HCEC 1CT (cell line): ENCODE measurements around the gene NCAPD3.
"Not testable (repeated sequence)": the region's sequence is repeated elsewhere in the genome, so short reads cannot be mapped to it uniquely, and the experiment has no call there.

Experiments
- DNase-seq: peaks from one replicate; pipeline ENCODE4 v3.0.0-alpha.2; 2017

Gene NCAPD3

DNA sequence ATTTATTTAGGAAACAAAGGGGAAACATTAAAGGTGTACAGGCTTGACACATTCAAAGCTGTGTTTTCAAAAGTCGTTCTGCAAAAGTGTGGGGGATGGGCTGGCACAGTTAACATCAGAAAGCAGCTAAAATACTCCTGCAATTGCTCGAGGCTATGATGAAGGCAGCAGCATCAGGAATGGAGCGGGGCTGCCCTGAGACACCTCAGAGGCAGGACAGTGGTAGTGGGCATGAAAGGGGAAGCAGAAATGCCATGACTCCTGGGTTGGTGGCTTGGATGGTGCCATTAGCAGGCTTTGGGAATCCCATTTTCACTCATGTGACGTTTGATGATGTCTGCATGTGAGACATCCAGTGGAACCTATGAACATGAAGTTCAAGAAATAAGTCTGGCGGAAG is 646 bp downstream of the NCAPD3 start:
- no peak for DNase-seq

DNA sequence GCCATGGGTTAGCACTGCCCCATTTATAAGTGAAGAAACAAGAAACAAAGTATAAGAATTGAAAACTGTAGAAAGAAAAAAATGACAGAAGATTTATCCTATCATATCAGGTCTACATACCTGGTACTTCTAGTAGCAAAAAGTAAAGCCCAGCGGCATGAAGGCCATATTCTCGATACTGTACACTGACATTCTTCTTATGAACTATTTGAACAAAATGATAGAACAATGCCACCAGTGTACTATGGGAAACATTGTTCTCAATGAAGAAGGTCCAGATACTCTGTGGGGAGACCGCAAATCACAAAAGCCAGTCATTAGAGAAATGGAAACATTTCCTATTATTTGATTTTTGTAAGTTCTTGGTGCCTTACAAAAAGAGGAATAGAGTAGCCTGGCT is 7.0 kb downstream of the NCAPD3 start:
- no peak for DNase-seq

DNA sequence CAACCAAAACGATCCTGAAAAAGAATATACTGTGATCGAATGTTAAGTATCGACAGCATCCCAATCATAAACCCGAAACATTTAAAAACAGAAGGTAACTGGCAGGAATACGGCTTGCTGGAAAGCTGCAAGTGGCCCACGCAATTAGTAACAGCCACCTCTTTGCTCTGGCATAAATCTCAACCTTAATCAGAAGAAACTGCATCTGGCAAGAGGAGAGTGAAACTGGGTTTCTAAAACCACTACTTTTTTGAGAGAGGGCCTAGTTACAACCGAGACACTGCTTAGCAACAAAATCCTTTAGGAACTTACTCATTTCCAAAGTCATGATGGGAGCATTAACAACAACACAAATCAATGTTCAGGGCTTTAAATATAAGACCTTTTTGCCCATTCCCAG is 7.9 kb downstream of the NCAPD3 start:
- no peak for DNase-seq

DNA sequence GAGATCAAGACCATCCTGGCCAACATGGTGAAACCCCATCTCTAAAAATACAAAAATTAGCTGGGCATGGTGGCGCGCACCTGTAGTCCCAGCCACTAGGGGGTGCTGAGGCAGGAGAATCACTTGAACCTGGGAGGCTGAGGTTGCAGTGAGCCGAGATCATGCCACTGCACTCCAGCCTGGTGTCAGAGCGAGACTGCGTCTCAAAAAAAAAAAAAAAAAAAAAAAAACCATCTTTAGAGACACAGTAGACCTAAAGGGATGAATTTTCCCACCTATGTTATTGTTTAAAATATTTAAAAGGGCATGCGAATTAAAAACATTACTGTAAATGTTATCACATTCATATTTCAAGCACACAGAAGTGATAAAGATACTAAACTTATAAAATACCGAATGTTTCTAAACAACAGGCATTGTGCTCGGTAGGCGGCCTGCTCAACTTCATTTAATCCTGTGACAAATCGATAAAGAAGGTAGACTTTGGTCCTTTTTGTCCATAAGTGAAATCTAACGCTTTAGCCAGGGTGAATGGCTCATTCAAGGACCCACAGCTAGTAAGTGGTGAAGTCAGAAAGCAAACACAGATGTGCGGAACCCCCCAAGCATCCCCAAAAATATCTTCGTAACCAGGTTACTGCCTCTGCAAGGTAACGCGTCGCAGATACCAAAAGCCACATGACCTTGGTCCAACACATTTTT is 16.1 kb downstream of the NCAPD3 start:
- DNase-seq, result no peak

DNA sequence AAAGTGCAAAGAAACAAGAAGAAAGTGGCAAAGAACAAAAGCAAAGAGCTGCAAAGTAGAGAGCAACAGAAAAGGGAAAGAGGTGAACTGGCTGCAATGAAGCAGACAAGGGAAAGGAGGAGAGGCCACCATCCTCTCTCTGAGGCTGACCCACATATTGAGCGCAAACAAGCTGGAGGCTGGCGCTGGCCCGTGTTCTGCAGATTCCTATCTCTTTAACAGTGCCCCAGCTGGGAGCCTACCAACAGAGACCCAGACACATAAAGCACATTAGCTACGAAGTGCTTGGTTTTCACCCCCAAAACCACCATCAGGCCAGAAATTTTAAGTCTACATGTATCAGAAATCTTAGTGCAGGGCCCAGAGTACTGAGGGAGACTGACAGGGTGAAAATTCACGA is 17.6 kb downstream of the NCAPD3 start:
- DNase-seq, result no peak

DNA sequence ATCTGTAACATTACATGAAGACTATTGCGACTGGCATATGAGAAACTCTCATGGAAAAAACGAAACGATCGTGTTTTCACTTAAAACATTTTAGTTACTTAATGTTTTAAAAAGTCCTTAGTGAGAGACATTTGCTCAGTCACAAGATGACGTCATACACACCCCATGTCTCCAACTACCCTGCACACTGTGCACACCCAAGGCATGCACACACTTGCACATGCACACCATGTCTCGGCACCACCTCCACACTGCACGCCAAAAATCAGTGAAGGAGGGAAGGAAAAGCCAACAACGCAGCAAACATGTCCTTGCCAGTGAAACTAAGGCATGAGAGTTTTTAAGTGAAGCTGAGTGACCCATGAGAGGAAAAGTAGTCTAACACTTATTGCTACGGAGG is 18.0 kb downstream of the NCAPD3 start:
- no peak for DNase-seq

DNA sequence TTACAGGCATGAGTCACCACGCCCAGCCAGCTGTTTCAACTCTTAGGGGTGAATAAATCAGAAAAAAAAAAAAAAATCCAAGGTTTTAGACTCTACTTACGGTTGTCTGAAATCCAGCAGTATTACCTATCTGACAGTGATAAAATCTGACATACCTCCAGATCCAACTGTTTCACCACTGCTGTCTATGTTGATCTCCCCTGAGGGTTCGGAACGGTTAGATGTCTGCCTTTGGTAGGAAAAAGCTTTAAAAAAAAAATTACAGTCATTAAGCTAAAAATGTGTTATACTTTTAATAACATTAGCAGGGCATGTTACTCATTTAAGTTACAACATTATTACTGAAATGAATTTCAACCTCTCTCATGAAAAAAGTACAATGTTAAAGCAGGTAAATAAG is 21.1 kb downstream of the NCAPD3 start:
- no peak for DNase-seq

DNA sequence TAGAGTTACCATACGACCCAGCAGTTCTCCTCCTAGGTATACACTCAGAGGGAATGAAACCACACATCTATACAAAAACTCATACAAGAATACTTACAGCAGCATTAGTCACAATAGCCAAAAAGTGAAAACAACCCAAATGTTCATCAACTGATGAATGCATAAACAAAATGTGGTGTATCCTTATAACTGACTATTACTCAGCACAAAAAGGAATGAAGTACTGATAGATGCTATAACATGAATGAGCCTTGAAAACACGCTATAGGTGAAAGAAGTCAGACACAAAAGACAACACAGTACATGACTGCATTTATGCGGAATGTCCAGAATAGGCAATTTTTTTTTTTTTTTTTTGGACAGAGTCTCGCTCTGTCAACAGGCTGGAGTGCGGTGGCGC is 23.1 kb downstream of the NCAPD3 start:
- peak; percentile 29 for DNase-seq

DNA sequence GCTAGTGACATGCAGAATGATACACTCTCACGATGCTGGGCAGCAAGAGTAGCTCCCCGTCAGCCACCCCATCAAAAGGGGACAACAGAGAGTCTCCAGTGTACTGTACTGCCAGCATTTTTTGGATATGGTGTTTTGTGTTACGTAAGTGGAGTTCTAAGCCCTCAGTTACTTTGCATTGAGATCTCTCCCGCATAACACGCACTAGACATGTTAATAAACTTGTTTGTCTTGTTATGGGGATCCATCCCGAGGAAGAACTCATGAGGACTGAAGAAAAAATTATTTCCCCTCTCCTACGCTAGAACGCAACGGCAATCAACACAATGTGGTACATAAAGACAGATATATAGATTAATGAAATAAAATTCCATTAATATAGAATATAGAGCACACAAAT is 24.2 kb downstream of the NCAPD3 start:
- DNase-seq, result no peak

DNA sequence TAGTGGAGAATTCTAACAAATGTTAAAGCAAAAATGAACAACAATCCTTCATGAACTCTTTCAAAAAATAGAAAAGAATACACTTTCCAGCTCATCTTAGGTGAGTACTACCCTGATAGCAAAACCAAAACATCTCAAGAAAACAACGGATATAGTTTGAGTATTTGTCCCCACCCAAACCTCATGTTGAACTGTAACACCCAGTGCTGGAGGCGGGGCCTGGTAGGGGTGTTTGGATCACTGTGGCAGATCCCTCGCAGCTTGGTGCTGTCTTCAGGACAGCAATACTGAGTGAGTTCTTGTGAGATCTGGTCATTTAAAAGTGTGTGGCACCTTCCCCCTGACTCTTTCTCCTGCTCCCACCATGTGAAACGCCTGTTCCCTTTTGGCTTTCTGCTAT is 27.0 kb downstream of the NCAPD3 start:
- no peak for DNase-seq

DNA sequence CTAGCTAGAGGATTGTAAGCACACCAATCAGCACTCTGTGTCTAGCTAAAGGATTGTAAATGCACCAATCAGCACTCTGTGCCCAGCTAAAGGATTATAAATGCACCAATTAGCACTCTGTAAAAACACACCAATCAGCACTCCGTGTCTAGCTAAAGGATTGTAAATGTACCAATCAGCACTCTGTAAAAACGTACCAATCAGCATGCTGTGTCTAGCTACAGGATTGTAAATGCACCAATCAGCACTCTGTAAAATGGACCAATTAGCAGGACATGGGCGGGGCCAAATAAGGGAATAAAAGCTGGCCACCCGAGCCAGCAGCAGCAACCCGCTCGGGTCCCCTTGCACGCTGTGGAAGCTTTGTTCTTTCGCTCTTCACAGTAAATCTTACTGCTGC is 35.7 kb downstream of the NCAPD3 start:
- DNase-seq, result not testable (repeated sequence)

DNA sequence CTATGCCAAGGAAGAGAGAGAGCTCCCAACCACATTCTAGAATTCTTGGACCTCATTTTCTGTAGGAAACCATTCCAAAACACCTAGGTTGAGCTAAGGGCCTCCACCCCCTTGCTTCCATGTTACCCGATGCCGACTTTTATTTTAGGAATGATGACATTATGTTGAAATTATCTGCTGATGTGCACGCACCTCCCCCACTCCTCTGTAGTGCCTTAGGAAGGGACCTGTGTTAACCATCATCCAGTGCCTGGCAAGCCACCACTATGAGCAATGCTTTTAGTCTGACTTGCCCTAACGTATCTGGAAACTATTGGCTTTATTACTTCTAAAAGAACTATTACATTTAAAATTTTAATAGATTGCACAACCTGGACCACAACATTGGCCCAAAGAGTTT is 42.1 kb downstream of the NCAPD3 start:
- no peak for DNase-seq

DNA sequence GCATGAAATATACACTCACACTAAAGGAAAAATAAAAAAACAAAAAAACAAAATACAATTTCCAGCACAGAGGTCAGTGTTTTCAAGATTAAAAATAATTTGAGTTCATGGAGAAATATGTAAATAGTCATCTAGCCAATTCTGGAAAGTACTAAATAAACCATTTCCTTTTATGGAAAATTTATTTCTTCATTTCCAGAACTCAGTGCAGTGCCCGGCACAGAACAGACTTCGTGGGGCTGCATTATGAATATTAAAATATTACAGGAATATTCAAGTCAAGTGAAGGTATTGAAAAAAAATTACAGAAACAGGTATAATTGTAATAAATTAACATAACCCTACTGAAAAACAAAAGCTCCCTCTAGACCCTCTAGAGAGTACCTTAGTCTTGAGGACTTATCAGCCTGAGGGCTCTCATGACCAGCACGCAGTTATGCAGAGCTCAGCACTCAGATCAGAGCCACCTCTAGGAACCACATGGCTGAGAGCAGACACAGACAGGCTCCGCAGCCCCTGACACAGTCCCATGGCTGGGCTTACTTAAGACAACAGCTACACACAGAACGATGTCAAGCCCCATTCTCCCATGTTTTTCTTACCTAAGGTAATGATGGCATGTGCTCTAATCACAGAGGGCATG is 45.6 kb downstream of the NCAPD3 start:
- no peak for DNase-seq

DNA sequence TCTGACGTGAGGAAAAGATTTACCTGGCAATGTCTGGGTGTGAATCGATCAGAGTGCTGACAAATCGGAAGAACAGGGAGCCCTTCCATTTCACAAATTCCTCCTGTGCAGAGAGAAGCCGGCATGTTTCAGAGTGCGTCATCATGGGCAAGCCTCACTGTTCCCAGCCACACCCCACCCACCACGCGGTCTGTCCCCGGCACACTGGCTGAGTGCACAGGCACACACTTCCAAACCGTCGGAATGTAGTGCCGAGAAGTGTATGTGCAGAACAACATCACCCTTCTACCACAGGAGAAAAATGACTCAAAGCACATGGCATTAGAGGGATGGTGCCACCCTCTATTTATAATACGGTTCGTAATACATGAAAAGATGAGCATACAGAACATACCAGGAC is 47.5 kb downstream of the NCAPD3 start:
- no peak for DNase-seq

DNA sequence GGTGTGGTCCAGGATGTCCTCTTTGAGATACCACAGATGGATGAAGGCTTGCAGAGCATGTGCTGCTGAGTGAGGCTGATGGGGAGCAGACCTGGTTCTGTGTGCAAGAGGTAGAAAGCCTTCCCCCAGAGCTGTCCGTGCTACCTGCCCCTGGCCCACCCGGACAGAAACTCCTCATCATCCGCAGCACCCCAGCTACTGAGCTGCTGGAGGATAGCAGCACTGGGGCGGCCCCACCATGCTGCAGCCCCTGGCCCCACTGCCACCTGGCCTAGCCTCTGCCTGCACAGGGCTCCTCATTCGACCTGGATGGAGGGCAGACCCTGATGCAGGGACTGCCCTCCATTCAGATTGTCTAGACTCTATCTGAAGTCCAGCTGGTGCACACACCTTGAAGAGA is 50.5 kb downstream of the NCAPD3 start:
- DNase-seq, result no peak

DNA sequence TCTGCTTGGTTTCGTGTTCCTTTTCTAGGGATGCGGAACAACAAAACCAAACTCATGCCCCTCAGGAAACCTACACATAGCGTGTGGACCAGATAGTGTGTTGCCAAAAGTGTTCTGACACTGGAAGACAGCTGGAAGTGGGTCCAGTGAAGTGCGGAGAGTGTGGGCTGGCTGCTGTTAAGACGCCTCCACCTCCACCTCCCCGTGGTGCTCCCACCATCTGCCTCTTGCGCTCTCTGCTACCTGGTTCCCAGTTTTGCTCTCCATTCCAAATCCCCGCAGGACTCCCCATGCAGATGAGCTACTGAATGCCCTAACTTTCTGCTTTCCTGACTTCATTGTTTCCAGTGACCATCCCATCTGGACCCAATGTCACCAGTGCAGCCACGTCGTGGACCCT is 51.8 kb downstream of the NCAPD3 start:
- no peak for DNase-seq

DNA sequence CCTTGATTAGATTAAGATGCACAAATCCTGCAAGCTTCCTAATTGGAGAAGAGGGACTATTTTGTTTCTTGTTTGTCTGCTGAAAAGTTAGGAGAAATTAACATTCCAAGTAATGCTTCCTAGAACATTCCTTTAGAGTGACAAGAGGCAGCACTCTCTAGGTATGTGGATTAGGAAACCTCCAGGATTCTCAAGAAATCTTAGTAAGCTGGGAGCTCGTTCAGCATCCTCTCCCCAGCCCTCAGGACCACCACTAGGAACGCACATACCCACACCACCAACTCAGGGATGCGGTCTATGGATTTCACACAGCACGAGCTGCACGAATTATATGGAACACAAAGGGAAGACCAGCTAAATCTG is 52.9 kb downstream of the NCAPD3 start:
- peak; percentile 25 for DNase-seq

DNA sequence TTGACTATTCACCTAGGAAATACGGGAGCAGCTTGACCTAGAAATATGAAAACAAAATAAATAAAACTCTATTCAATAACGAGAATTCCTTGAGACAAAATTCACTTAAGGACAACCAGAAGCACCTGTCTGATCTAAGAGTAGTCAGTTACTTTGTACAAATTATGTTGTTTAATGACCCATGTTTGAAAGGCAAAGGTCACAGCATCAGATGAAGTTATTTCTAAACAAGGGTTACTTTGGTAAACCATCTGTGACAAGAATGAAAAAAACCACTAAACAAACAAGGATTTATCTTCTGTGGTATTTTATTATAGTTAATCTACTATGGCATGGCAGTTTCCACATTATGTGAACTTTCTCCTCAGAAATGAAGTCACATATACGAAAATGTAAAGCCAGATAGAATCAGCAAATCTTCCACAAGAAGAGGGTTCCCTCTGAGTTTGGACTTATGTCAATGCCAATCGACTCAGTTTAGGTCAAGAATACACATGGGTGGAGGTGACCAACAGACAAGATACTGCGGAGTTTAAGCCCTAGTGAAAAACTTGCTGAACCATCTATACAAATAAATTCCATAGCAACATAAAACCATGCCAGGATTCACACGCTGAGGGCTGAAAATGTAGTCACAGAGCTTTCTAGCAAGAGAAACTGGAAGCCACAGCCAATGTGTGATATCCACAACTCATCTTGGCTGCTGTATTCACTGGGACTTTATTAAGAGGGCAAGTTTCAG is 53.4 kb downstream of the NCAPD3 start:
- DNase-seq, result no peak

DNA sequence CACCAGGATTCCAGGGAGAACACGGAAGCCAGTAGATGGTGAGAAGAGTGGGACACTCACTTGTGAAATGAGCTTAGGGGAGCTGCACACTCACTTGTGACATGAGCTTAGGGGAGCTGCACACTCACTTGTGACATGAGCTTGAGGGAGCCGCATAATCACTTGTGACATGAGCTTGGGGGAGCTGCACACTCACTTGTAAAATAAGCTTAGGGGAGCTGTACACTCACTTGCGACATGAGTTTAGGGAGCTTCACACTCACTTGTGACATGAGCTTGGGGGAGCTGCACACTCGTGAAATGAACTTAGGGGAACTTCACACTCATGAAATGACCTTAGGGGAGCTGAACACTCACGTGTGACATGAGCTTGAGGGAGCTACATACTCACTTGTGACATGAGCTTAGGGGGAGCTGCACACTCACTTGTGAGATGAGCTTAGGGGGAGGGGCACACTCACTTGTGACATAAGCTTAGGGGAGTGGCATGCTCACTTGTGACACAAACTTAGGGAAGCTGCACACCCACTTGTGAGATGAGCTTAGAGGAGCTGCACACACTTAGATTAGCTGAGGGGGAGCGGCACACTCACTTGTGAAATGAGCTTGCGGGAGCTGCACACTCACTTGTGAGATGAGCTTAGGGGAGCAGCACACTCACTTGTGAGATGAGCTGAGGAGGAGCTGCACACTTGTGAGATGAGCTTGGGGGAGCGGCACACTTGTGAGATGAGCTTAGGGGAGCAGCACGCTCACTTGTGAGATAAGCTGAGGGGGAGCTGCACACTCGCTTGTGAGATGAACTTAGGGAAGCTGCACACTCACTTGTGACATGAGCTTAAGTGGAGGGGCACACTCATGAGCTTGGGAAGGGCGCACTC is 59.0 kb downstream of the NCAPD3 start:
- DNase-seq, result no peak

DNA sequence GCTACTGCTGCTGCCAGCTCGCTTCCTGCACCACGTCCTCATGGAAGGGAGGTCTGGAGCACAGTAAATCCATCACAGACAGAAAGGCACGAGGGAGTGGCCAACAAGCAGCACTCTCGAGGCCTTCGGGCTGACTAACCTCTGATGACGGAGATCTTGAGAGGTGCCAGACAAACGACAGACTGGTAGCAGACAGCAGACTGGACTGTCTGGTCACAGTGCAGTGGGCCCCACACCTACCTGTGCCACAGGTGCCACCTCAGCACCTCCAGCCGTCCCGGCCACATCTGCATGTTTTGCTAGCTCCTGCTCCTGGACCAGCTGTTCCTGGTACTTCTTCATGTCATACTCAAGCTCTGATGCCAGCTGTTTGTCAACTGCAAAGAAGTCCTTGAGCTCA is 64.1 kb downstream of the NCAPD3 start:
- no peak for DNase-seq

DNA sequence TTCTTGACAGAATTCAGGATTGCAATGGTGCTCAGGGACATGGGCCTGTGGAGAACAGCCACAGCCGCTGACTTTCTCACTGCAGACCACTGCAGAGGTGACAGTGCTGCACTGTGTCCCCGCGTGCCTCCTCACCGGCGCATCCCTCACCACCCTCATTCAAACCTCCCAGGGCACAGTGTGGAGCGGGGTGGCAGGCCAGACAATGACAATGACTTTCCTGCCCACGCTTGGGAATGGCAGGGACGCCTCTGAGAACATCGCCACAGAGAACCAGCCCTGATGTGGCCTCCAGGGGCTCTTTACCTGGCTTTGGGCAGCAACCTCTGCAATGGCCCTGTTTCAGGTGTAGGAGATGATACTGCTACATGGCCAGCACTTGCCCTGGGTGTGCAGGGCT is 65.7 kb downstream of the NCAPD3 start:
- no peak for DNase-seq

DNA sequence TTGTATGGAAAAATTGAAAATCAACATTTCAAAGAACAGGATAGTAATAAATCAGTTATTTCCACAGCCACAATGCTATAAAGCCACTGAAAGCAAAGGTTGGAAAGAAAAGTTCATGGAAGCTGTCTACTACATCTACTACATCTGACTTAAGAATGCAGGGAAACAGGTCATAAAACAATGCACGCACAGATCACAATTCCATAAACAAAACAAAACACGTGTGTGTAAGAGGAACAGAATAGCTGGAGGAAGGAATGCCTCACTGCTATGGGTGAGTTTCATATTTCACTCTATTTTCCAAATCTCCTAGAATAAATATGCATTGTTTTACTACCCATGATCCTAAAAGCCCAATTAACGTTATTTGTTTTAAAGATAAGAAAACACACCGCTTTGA is 66.3 kb downstream of the NCAPD3 start:
- no peak for DNase-seq
